ENCODE results near the gene ZMYND15.
A peak's percentile ranks its signal among the peaks of the same experiment; 100 is the strongest.
"Not testable (repeated sequence)": the region's sequence is repeated elsewhere in the genome, so short reads cannot be mapped to it uniquely, and the experiment has no call there.

ZMYND15 gene

GRCh38 chr17:4739122-4740024 is at the start of gene ZMYND15, which contains the start of gene CXCL16:
Gene ZMYND15 (plus strand): TSS chr17:4739833. CDS start chr17:4740549, 716 bp downstream.
Gene CXCL16 (minus strand): TSS chr17:4739928. CDS start chr17:4739339, 589 bp downstream.
- DNase-seq (ENCODE audit: low read depth): no peak

GRCh38 chr17:4689872-4690271 is 49.8 kb upstream of the ZMYND15 start:
- DNase-seq (ENCODE audit: low read depth): not testable (repeated sequence)

- DNase-seq (ENCODE audit: low read depth): no peak
These were observed 48.9 kb upstream of the ZMYND15 start for GRCh38 chr17:4690745-4691144.

- DNase-seq (ENCODE audit: low read depth): no peak
These were observed 47.9 kb upstream of the ZMYND15 start for GRCh38 chr17:4691686-4692085.

- DNase-seq (ENCODE audit: low read depth): no peak
These were observed 46.2 kb upstream of the ZMYND15 start for GRCh38 chr17:4693416-4693815.

GRCh38 chr17:4696437-4696805 is 43.2 kb upstream of the ZMYND15 start:
- no peak for DNase-seq (ENCODE audit: low read depth)

GRCh38 chr17:4699401-4700056 is 40.1 kb upstream of the ZMYND15 start:
- DNase-seq (ENCODE audit: low read depth): not testable (repeated sequence)

GRCh38 chr17:4701116-4701515 is 38.5 kb upstream of the ZMYND15 start:
- DNase-seq (ENCODE audit: low read depth): no peak

- DNase-seq (ENCODE audit: low read depth): no peak
These were observed 36.3 kb upstream of the ZMYND15 start for GRCh38 chr17:4703330-4703691.

- DNase-seq (ENCODE audit: low read depth): not testable (repeated sequence)
These were observed 35.1 kb upstream of the ZMYND15 start for GRCh38 chr17:4704574-4704907.

GRCh38 chr17:4704991-4705390 is 34.6 kb upstream of the ZMYND15 start:
- no peak for DNase-seq (ENCODE audit: low read depth)

- no peak for DNase-seq (ENCODE audit: low read depth)
These were observed 33.5 kb upstream of the ZMYND15 start for GRCh38 chr17:4706121-4706520.

- DNase-seq (ENCODE audit: low read depth): no peak
These were observed 31.2 kb upstream of the ZMYND15 start for GRCh38 chr17:4708436-4708835.

GRCh38 chr17:4709794-4710692 is 29.6 kb upstream of the ZMYND15 start, which contains the start of gene ARRB2:
Gene ARRB2 (plus strand): TSS chr17:4710632. CDS start chr17:4710722, 90 bp downstream.
- peak; percentile 98 for DNase-seq (ENCODE audit: low read depth)

GRCh38 chr17:4710693-4711634 is 28.7 kb upstream of the ZMYND15 start:
- DNase-seq (ENCODE audit: low read depth): no peak

GRCh38 chr17:4711661-4712181 is 27.9 kb upstream of the ZMYND15 start:
- no peak for DNase-seq (ENCODE audit: low read depth)

- no peak for DNase-seq (ENCODE audit: low read depth)
These were observed 27.1 kb upstream of the ZMYND15 start for GRCh38 chr17:4712526-4712925.

- not testable (repeated sequence) for DNase-seq (ENCODE audit: low read depth)
These were observed 25.1 kb upstream of the ZMYND15 start for GRCh38 chr17:4714340-4715062.

- DNase-seq (ENCODE audit: low read depth): no peak
These were observed 24.4 kb upstream of the ZMYND15 start for GRCh38 chr17:4715063-4715744.

- DNase-seq (ENCODE audit: low read depth): no peak
These were observed 23.6 kb upstream of the ZMYND15 start for GRCh38 chr17:4716081-4716480.

All from stimulated activated CD8-positive, alpha-beta memory T cell treated with anti-CD3 and anti-CD28 coated beads, Interleukin-4, amount 100 ng/mL, for 24 hours (primary cell).